ENCODE measurements around the gene PIK3C2B. TPM values are rescaled to one million over a fixed set of nuclear protein-coding genes. Genes with fewer than 3 reads are reported as not detected.
"Not testable (repeated sequence)": the region's sequence is repeated elsewhere in the genome, so short reads cannot be mapped to it uniquely, and the experiment has no call there.

Gene PIK3C2B
- total RNA-seq, 2 donors from 2014 or later, result 43.1 to 54.5 TPM

DNA sequence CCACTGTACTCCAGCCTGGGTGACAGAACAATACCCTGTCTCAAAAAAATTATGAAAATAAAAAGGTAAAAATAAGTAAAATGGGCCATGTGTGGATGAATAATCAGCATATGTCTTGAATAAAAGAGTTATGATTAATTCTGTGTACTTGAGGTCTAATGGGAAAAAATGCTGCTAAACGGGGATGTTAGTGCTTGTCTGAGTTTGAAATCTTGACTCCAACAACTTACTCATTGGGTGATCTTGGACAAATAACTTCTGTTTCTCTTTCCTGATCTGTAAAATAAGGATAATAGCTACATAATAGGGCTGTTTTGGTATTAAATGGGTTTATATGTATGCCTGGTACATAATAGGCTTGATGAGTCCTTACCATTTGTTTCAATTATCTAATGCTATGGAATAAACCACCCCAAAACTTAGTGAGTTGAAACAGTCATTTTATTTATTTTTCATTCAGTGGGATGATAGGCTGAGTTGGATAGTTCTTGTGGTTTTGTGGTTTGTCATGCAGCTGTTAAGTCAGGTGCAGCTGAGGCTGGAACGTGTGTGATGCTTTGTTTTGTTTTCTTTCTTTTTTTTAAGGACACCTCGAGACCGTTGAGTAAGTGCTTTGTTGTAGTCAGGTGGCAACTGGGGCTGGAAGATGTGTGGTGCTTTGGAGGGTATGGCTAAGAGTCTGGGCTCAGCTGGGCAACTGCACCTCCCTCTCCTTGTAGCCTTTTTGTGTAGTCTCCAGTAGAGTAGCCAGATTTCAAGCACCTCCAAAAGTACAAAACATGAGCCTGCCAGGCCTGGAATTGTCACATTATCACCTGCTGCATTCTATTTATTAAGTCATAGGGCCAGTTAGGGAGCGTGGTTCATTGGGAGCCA, 26.5 kb upstream of the PIK3C2B start:
- Mint-ChIP-seq H3K4me3 (peak overlapping the region; percentile 53 to 89), H3K27me3 (ENCODE audit: low read depth) (no peaks in the 10 kb centered on the region), H3K36me3 (ENCODE audit: insufficient read depth in 2 of 2) (peaks cover 23 to 54% of the 10 kb centered on the region in 2 donors), H3K4me1 (ENCODE audit: low read depth) (peaks cover 21% of the 10 kb centered on the region), H3K9me3 (peaks cover 4 to 7% of the 10 kb centered on the region in 2 donors), H3K27ac (peak overlapping the region; percentile 93)
- peak; percentile 46 to 58 for DNase-seq
- ATAC-seq (replicated peaks in 1 of 2), result peak; percentile 55 to 65

DNA sequence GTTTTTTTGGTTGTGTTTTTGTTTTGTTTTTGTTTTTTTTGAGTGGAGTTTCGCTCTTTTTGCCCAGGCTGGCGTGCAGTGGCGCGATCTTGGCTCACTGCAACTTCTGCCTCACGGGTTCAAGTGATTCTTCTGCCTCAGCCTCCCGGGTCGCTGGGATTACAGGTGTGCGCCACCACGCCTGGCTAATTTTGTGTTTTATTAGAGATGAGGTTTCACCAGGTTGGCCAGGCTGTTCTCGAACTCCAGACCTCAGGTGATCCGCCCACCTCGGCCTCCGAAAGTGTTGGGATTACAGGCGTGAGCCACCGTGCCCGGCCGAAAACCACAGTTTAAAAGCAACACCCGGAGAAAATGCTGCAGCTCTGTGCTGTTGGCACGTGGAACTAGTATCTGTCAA, 22.8 kb upstream of the PIK3C2B start:
- not testable (repeated sequence) for H3K27me3 Mint-ChIP-seq (ENCODE audit: low read depth); H3K4me3 Mint-ChIP-seq; H3K9me3 Mint-ChIP-seq; ATAC-seq (replicated peaks in 1 of 2)
- H3K4me1 Mint-ChIP-seq (ENCODE audit: low read depth), result peaks cover 10% of the 10 kb centered on the region
- H3K36me3 Mint-ChIP-seq (ENCODE audit: insufficient read depth in 2 of 2), result peaks cover 12 to 31% of the 10 kb centered on the region in 2 donors
- DNase-seq, result peak; percentile 25 to 28
- peak overlapping the region; percentile 56 for H3K27ac Mint-ChIP-seq

DNA sequence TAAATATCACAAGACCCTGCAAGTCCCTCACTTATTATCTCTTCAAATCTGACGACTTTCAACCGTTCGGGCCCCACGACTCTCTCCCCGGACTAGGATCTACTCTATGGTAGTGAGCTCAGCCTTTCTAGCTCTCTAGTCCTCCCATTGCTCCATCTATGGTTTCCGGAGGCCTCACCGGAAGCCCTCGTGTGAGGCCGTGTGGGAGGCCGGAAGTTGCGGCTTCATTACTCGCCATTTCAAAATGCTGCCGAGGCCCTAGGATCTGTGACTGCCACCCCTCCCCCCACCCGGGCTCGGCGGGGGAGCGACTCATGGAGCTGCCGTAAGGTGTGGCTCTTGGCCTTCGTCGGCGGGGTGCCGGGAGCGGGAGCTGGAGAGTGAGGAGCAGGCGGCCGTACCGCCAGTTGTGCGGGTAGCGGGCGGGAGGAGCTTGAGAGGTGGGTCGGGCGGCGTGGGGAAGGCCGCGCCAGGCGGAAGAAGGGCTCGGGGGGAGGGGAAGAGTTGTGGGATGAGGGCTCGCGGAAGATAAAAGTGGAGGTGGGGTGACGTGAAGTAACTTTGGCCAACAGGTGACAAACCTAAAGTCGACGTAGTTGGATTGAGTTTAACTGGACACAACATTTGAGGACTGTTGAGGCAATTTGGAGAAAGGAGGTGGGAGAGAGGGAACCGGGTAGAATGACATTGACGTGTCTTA, 21.7 kb upstream of the PIK3C2B start, which contains the start of gene MDM4:
Gene MDM4, plus strand, starts transcription at position 227 of the 700 bp plus-strand sequence. CDS start 9,113 bp downstream, outside the sequence.
- peaks cover 2% of the 10 kb centered on the region in 2 donors for H3K9me3 Mint-ChIP-seq
- DNase-seq, result peak; percentile 94 to 95

DNA sequence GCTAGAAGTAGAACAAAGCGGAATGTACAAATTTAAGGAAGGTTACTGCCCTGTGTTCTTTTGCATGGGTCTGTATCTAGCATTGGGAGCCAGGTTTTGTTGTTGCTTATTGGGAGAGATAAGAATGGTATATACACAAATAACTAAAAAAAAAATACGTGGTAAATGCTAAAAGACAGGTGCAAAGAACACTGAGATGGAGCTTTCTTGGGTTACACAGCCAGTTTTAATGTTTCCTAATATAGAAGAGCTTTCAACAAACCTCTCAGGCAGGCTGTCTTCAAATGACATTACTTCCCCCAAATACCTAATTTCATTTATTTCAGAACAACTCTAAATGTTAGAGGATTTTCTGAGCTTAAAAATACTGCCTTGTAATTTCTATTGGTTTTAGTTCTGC, 20.2 kb upstream of the PIK3C2B start:
- Mint-ChIP-seq H3K4me1 (ENCODE audit: low read depth) (peaks cover 9% of the 10 kb centered on the region), H3K36me3 (ENCODE audit: insufficient read depth in 2 of 2) (peaks cover 4 to 16% of the 10 kb centered on the region in 2 donors), H3K27ac (peak overlapping the region; percentile 63), H3K27me3 (ENCODE audit: low read depth) (no peaks in the 10 kb centered on the region), H3K9me3 (peaks cover 0 to 2% of the 10 kb centered on the region in 2 donors), H3K4me3 (peak overlapping the region; percentile 20 to 45)
- DNase-seq (no peak), ATAC-seq (replicated peaks in 1 of 2) (no peak)

More for the DNA sequence above, 21.7 kb upstream of the PIK3C2B start, which contains the start of gene MDM4:
- H3K27me3 Mint-ChIP-seq (ENCODE audit: low read depth), result no peaks in the 10 kb centered on the region
- peak within 1 kb of the TSS; percentile 63 for H3K27ac Mint-ChIP-seq
- H3K36me3 Mint-ChIP-seq (ENCODE audit: insufficient read depth in 2 of 2), result peaks cover 8 to 22% of the 10 kb centered on the region in 2 donors
- peaks cover 9% of the 10 kb centered on the region for H3K4me1 Mint-ChIP-seq (ENCODE audit: low read depth)
- ATAC-seq (replicated peaks in 1 of 2), result peak; percentile 92
- peak within 1 kb of the TSS in 1 of 2 donors; percentile 20 for H3K4me3 Mint-ChIP-seq

DNA sequence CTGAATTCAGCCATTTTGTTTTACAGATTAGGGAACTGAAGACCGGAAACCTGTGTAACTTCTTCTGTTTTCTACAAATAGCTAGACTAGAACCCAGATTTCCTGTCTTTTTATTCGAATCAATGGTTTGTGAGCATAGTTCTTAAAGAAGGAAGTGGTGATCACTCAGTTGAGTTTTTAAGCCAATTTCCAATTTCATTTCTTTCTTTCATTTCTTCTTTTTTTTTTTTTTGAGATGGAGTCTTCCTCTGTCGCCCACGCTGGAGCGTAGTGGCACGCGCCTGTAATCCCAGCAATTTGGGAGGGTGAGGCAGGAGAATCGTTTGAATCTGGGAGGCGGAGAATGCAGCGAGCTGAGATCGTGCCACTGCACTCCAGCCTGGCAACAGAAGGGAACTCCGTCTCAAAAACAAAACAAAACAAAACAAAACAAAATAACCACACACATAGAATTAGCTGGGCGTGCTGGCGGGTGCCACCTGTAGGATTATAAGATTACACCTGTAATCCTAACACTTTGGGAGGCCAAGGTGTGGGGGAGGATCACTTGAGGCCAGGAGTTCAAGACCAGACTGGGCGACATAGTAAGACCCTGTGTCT, 18.6 kb upstream of the PIK3C2B start:
- H3K27me3 Mint-ChIP-seq (ENCODE audit: low read depth), result no peaks in the 10 kb centered on the region
- peaks cover 2 to 3% of the 10 kb centered on the region in 2 donors for H3K36me3 Mint-ChIP-seq (ENCODE audit: insufficient read depth in 2 of 2)
- ATAC-seq (replicated peaks in 1 of 2) (no peak), DNase-seq (peak; percentile 40 to 42)
- H3K9me3 Mint-ChIP-seq, result peaks cover 0 to 2% of the 10 kb centered on the region in 2 donors
- H3K4me1 Mint-ChIP-seq (ENCODE audit: low read depth), result peaks cover 10% of the 10 kb centered on the region
- peak overlapping the region; percentile 99 for H3K27ac Mint-ChIP-seq
- peak overlapping the region; percentile 94 to 98 for H3K4me3 Mint-ChIP-seq

DNA sequence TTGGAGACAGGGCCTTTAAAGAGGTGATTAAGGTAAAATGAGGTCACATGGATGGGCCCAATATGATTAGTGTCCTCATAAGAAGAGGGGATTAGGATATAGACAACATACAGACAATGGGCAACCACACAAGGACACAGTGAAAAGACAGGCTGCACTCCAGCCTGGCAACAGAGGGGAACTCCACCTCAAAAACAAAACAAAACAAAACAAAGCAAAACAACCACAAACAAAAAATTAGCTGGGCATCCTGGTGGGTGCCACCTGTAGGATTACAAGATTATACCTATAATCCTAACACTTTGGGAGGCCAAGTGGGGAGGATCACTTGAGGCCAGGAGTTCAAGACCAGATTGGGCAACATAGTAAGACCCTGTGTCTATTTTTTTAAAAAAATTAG, 16.8 kb upstream of the PIK3C2B start:
- Mint-ChIP-seq H3K27ac (peak overlapping the region; percentile 24), H3K9me3 (peaks cover 0 to 2% of the 10 kb centered on the region in 2 donors), H3K4me1 (ENCODE audit: low read depth) (peaks cover 28% of the 10 kb centered on the region), H3K4me3 (no peak overlapping the region), H3K27me3 (ENCODE audit: low read depth) (no peaks in the 10 kb centered on the region), H3K36me3 (ENCODE audit: insufficient read depth in 2 of 2) (peaks cover 0 to 6% of the 10 kb centered on the region in 2 donors)
- no peak for ATAC-seq (replicated peaks in 1 of 2)
- no peak for DNase-seq

DNA sequence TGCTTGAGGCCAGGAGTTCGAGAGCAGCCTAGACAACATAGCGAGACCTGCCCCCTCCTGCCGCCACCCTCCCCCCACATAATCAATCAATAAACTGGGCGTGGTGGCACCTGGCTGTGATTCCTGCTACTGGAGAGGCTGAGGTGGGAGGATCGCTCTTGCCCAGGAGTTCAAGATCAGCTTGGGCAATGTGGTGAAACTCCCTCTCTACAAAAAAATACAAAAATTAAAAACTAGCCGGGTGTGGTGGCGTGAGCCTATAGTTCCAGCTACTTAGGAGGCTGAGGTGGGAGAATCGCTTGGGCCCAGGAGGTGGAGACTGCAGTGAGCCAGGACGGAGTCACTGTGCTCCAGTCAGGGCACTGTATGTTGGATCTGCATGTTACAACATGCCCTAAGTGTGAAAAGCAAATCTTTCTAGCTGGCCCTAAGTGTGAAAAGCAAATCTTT, 14.6 kb upstream of the PIK3C2B start:
- ATAC-seq (replicated peaks in 1 of 2), result no peak
- no peak overlapping the region for H3K27ac Mint-ChIP-seq
- H3K27me3 Mint-ChIP-seq (ENCODE audit: low read depth), result no peaks in the 10 kb centered on the region
- peaks cover 0 to 7% of the 10 kb centered on the region in 2 donors for H3K36me3 Mint-ChIP-seq (ENCODE audit: insufficient read depth in 2 of 2)
- peaks cover 40% of the 10 kb centered on the region for H3K4me1 Mint-ChIP-seq (ENCODE audit: low read depth)
- H3K4me3 Mint-ChIP-seq, result no peak overlapping the region
- H3K9me3 Mint-ChIP-seq, result peaks cover 0 to 2% of the 10 kb centered on the region in 2 donors
- no peak for DNase-seq

DNA sequence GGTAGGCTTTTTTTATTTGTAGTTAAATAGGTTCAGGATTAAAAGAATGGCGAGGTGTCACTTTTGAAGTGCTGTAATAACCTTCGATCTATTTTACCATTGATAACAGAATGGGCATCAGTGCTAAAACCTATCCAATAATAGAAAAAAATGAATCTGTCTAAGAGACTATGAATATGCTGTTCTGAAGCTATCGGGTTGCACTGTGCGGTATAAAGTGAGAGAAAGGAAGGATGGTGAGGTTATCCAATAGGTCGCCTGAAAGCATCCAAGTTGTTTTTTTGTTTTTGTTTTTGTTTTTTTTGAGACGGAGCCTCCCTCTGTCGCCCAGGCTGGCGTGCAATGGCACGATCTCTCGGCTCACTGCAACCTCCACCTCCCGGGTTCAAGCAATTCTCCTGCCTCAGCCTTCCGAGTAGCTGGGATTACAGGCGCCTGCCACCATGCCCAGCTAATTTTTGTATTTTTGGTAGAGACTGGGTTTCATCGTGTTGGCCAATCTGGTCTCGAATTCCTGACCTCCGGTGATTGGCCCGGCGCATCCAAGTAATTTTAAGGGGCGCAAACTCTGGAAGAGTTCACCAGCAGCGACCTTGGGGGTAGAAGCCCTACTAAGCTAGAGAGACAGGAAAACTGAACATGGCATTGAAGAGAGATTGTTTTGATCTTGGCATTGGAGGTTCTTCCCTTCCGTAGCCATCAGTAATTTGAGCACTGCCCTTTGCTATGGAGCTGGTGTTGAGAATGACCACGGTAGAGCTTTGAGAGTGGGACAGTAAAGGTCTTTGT, 12.9 kb upstream of the PIK3C2B start:
- peaks cover 42% of the 10 kb centered on the region for H3K4me1 Mint-ChIP-seq (ENCODE audit: low read depth)
- no peaks in the 10 kb centered on the region for H3K9me3 Mint-ChIP-seq
- peak overlapping the region; percentile 100 for H3K27ac Mint-ChIP-seq
- no peaks in the 10 kb centered on the region for H3K27me3 Mint-ChIP-seq (ENCODE audit: low read depth)
- peaks cover 0 to 7% of the 10 kb centered on the region in 2 donors for H3K36me3 Mint-ChIP-seq (ENCODE audit: insufficient read depth in 2 of 2)
- ATAC-seq (replicated peaks in 1 of 2) (peak in 1 of 2 donors; percentile 16), DNase-seq (peak in 1 of 2 donors; percentile 39)
- peak overlapping the region; percentile 73 to 100 for H3K4me3 Mint-ChIP-seq

DNA sequence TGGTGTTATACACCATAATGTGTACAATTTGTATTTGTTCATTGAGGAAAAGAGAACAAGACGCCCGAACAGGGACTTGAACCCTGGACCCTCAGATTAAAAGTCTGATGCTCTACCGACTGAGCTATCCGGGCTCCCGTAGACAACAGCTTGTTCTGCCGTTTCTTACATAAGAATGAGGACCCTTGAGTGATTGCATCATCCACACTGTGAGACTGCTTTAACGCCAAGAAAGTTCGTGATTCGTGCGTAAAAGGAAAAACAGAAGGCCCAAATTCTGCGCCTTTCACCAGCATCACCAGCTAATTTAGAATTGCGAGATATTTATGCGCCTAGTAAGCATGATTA, 12.3 kb upstream of the PIK3C2B start:
- Mint-ChIP-seq H3K36me3 (ENCODE audit: insufficient read depth in 2 of 2) (peaks cover 0 to 7% of the 10 kb centered on the region in 2 donors), H3K4me3 (peak overlapping the region; percentile 73 to 100), H3K27ac (peak overlapping the region; percentile 100), H3K9me3 (no peaks in the 10 kb centered on the region), H3K4me1 (ENCODE audit: low read depth) (peaks cover 42% of the 10 kb centered on the region), H3K27me3 (ENCODE audit: low read depth) (no peaks in the 10 kb centered on the region)
- ATAC-seq (replicated peaks in 1 of 2) (peak; percentile 84 to 86), DNase-seq (peak; percentile 85 to 93)

DNA sequence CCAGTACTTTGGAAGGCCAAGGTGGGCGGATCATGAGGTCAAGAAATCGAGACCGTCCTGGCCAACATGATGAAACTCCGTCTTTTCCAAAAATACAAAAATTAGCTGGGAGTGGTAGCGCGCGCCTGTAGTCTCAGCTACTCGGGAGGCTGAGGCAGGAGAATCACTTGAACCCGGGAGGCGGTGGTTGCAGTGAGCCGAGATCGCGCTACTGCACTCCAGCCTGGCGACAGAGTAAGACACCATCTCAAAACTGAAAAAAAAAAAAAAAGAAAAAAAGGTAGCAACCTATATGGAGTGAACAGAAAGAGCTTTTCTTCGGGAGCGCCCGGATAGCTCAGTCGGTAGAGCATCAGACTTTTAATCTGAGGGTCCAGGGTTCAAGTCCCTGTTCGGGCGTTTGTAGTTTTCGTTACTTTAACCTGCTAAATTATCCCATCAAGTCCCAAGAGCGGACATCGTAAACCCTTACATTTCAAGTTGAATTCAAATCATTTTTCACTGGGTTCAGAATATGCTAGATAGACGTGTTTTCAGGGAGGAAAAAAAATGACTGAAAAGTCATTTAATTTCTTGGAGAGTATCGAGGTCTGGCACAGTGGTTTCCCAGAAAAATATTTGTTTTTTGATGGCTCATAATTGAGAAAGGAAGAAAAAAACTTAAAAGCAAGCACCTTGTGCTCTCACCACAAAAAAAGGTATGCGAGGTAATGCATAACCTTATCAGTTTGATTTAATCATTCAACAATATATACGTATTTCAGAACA, 11.8 kb upstream of the PIK3C2B start:
- peaks cover 0 to 7% of the 10 kb centered on the region in 2 donors for H3K36me3 Mint-ChIP-seq (ENCODE audit: insufficient read depth in 2 of 2)
- ATAC-seq (replicated peaks in 1 of 2), result peak; percentile 87 to 89
- no peaks in the 10 kb centered on the region for H3K27me3 Mint-ChIP-seq (ENCODE audit: low read depth)
- H3K4me3 Mint-ChIP-seq, result peak overlapping the region; percentile 73 to 100
- peak; percentile 74 to 82 for DNase-seq
- peak overlapping the region; percentile 100 for H3K27ac Mint-ChIP-seq
- H3K9me3 Mint-ChIP-seq, result no peaks in the 10 kb centered on the region
- H3K4me1 Mint-ChIP-seq (ENCODE audit: low read depth), result peaks cover 42% of the 10 kb centered on the region

DNA sequence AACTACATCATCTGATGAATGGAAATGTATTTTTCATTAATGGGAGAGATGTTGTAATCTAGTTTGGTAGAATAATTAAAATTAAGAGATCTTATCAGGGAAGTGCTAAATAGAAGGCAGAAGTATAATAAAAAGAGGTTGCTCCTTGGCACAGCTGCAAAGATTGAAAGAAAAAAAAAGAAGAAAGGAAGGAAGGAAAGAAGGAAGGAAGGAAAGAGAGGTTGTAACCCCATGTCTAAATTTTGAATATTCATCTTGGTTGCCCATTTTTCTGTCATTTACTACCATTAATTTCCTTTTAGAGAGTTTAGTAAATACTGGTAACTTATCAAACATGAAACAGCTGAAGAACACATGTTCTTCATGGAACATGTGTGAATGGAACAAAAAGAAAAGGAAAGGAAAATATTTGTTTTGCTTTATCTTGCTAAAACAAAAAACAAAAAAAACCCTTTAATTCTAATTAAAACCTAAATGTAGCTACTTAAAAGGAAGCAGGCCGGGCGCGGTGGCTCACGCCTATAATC, 11.1 kb upstream of the PIK3C2B start:
- no peaks in the 10 kb centered on the region for H3K9me3 Mint-ChIP-seq
- peak overlapping the region; percentile 100 for H3K27ac Mint-ChIP-seq
- peaks cover 0 to 7% of the 10 kb centered on the region in 2 donors for H3K36me3 Mint-ChIP-seq (ENCODE audit: insufficient read depth in 2 of 2)
- H3K27me3 Mint-ChIP-seq (ENCODE audit: low read depth), result no peaks in the 10 kb centered on the region
- peaks cover 42% of the 10 kb centered on the region for H3K4me1 Mint-ChIP-seq (ENCODE audit: low read depth)
- ATAC-seq (replicated peaks in 1 of 2) (no peak), DNase-seq (no peak)
- H3K4me3 Mint-ChIP-seq, result peak overlapping the region; percentile 73 to 100
